Chondrocyte (in vitro differentiated cells): ENCODE data around the gene TPSG1. TPM values are rescaled to one million over a fixed set of nuclear protein-coding genes. Genes with fewer than 3 reads are reported as not detected.

ENCODE experiments used
- DNase-seq: peaks from one replicate; pipeline ENCODE4 v3.0.0; 2021; ENCODE audit warnings: mixed read lengths, low spot score
- H3K27ac Mint-ChIP-seq: one replicate; pipeline ENCODE4 v1.8.0; 2021; ENCODE audit warnings: mild to moderate bottlenecking, moderate library complexity, mixed read lengths; ENCODE audit not compliant: unreplicated experiment
- H3K27me3 Mint-ChIP-seq: 2 replicates; pipeline ENCODE4 v1.8.0; 2021; ENCODE audit warnings: low read depth, mixed read lengths
- H3K36me3 Mint-ChIP-seq: 2 replicates; pipeline ENCODE4 v1.8.0; 2021; ENCODE audit warnings: low read depth, mixed read lengths
- H3K4me1 Mint-ChIP-seq: 2 replicates; pipeline ENCODE4 v1.8.0; 2021; ENCODE audit warnings: low read depth, mild to moderate bottlenecking, mixed read lengths
- H3K4me3 Mint-ChIP-seq: one replicate; pipeline ENCODE4 v1.8.0; 2021; ENCODE audit warnings: mild to moderate bottlenecking, moderate library complexity, mixed read lengths; ENCODE audit not compliant: unreplicated experiment
- H3K9me3 Mint-ChIP-seq: 2 replicates; pipeline ENCODE4 v1.8.0; 2021; ENCODE audit warnings: low read depth, mixed read lengths
- total RNA-seq: library from RNA; stranded (reverse); gene quantifications from 3 replicates; pipeline ENCODE4 v1.2.1, GENCODE V29; 2021
- TF ChIP-seq, protein P1 (sequence below): fragments of 200-600 bp; sonication (generic); IDR thresholded peaks from 2 replicates; pipeline ENCODE4 v1.5.0; 2021; ENCODE audit warnings: antibody characterized with exemption, mild to moderate bottlenecking, moderate library complexity

TPSG1 gene
- total RNA-seq, 1 donor from 2014 or later = not detected

DNA sequence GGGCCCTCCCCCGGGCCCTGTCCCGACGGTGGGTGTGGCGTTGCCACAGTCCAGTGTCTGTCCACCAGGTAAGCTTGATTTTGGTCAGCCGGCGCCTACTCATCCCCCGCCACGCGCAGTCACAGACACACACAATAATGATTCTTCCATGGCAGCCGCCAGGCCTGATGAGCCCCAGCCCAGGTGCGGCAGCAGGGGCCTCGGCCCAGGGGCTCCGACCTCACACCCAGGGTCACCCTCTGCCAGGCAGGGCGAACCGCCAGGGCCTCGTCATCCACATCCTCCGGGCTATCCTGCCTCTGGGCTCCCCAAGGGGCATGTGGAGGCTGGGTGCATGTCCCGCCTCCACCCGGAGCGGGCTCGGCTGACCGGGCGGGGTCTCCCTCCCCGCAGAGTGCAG is 7.5 kb downstream of the TPSG1 start:
- DNase-seq = no peak
- TF ChIP-seq, protein P1, sequence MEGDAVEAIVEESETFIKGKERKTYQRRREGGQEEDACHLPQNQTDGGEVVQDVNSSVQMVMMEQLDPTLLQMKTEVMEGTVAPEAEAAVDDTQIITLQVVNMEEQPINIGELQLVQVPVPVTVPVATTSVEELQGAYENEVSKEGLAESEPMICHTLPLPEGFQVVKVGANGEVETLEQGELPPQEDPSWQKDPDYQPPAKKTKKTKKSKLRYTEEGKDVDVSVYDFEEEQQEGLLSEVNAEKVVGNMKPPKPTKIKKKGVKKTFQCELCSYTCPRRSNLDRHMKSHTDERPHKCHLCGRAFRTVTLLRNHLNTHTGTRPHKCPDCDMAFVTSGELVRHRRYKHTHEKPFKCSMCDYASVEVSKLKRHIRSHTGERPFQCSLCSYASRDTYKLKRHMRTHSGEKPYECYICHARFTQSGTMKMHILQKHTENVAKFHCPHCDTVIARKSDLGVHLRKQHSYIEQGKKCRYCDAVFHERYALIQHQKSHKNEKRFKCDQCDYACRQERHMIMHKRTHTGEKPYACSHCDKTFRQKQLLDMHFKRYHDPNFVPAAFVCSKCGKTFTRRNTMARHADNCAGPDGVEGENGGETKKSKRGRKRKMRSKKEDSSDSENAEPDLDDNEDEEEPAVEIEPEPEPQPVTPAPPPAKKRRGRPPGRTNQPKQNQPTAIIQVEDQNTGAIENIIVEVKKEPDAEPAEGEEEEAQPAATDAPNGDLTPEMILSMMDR = no peak
- peaks cover 19% of the 10 kb centered on the region for H3K36me3 Mint-ChIP-seq
- no peaks in the 10 kb centered on the region for H3K27me3 Mint-ChIP-seq
- no peaks in the 10 kb centered on the region for H3K9me3 Mint-ChIP-seq
- no peak overlapping the region for H3K4me3 Mint-ChIP-seq
- no peaks in the 10 kb centered on the region for H3K4me1 Mint-ChIP-seq
- H3K27ac Mint-ChIP-seq = no peak overlapping the region

DNA sequence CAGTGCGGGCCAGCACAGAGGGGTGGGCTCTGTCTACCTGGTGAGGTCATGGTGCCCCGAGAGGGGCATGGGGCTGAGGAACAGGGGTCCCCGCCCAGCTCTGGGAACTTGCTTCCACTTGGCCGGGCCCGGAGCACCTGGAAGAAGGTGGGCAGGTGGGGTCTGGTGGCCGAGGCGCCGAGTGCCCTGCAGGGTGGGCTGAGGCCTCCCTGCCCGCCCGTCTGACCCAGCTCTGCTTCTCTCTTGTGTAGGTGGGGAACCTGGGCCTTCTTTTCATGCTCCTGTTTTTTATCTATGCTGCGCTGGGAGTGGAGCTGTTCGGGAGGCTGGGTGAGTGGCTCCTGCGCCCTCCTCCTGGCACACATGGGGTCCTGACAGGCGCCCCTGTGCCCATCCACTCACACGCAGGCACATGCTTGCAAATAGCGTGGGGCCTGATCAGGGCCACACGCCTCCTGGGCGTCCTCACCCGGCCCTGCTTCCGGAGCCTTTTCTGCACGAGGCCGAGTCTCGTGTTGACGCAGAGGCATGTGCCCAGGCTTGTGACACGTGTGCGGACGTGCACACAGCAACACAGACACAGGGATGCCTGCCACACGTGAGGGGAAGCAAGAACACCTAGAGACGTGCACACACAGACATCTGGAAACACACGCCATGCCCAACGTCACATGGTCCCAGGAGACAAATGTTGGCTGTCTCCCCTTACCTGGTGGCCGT is 8.2 kb downstream of the TPSG1 start:
- Mint-ChIP-seq H3K9me3 (no peaks in the 10 kb centered on the region), H3K36me3 (peaks cover 19% of the 10 kb centered on the region), H3K4me3 (no peak overlapping the region), H3K27ac (no peak overlapping the region), H3K27me3 (no peaks in the 10 kb centered on the region), H3K4me1 (no peaks in the 10 kb centered on the region)
- TF ChIP-seq, protein P1 = no peak
- DNase-seq = no peak

DNA sequence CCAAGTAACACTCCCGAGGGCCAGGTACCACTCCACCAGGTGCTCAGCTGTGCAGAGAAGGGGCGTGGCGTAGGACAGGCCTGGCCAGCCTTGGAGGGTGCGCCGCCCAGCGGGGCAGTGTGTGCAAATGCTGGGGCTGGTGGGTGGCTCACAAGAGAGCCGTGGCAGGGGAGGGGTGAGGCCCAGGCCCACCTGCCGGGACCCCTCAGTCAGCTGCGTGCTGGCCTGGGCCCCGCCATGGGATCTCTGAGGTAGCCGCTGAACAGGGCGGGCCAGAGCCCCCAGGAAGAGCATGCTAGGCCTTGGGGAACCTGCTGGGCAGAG is 8.8 kb downstream of the TPSG1 start:
- no peaks in the 10 kb centered on the region for H3K27me3 Mint-ChIP-seq
- no peak overlapping the region for H3K4me3 Mint-ChIP-seq
- H3K36me3 Mint-ChIP-seq = peaks cover 14% of the 10 kb centered on the region
- no peaks in the 10 kb centered on the region for H3K9me3 Mint-ChIP-seq
- H3K27ac Mint-ChIP-seq = no peak overlapping the region
- DNase-seq = no peak
- TF ChIP-seq, protein P1 = no peak
- no peaks in the 10 kb centered on the region for H3K4me1 Mint-ChIP-seq

DNA sequence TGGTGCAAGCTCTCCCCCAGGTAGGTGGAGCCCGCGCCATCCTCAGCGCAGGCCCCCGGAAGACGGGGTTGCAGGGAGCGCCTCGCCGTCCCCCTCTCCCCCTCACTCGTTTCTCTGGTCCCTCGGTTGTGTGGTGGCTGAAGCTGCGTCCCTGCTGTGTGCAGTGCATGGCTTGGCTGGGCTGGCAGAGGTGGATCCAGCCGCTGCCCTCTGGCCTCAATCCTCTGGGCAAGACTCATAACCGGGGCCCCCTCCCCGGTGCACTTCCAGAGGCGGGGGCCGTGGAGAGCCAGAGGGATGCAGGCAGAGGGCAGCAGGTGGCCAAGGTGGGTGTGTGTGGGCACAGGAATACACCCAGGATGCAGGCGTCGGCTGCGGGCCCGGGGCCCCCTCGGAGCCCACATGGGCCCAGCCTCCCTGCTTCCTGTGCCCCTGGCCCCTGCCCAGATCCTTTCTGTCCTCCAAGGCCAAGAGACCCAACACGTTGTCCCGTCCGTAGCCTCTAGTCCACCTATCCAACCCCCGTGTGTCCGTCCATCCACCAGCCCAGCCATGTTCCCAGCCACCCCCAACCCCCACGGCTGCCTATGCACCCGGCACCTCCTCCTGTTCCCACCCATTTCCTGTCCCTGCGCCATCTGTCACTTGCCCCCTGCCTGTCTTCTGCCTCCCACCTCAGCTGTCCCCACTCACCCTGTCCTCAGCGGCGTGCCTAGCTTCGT is 9.3 kb downstream of the TPSG1 start:
- no peak for DNase-seq
- no peaks in the 10 kb centered on the region for H3K4me1 Mint-ChIP-seq

DNA sequence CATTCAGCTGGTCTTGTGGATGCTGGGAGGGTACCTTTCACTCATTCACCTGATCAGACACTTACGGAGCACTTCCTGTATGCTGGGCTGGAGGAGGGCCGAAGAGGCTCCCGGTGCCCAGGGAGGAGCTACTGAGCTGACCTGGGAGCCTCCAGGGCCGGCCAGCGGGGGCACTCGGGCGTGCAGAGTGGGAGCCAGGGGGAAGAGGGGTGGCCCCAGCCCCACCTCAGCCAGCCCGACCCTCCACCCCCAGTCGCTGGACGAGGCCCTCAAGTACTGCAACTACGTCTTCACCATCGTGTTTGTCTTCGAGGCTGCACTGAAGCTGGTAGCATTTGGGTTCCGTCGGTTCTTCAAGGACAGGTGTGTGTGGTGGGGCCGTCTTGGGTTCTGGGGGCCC is 10.3 kb downstream of the TPSG1 start:
- H3K27ac Mint-ChIP-seq = no peak overlapping the region
- H3K36me3 Mint-ChIP-seq = peaks cover 14% of the 10 kb centered on the region
- H3K27me3 Mint-ChIP-seq = no peaks in the 10 kb centered on the region
- no peak overlapping the region for H3K4me3 Mint-ChIP-seq
- TF ChIP-seq, protein P1 = no peak
- no peak for DNase-seq
- no peaks in the 10 kb centered on the region for H3K4me1 Mint-ChIP-seq
- H3K9me3 Mint-ChIP-seq = no peaks in the 10 kb centered on the region

More for the DNA sequence above, 9.3 kb downstream of the TPSG1 start:
- H3K4me3 Mint-ChIP-seq = no peak overlapping the region
- H3K27me3 Mint-ChIP-seq = no peaks in the 10 kb centered on the region
- H3K9me3 Mint-ChIP-seq = no peaks in the 10 kb centered on the region
- TF ChIP-seq, protein P1 = no peak
- H3K27ac Mint-ChIP-seq = no peak overlapping the region
- H3K36me3 Mint-ChIP-seq = peaks cover 12% of the 10 kb centered on the region
